Measurements from ENCODE around the gene FNDC5.
A peak's percentile ranks its signal among the peaks of the same experiment; 100 is the strongest.

Gene FNDC5

DNA sequence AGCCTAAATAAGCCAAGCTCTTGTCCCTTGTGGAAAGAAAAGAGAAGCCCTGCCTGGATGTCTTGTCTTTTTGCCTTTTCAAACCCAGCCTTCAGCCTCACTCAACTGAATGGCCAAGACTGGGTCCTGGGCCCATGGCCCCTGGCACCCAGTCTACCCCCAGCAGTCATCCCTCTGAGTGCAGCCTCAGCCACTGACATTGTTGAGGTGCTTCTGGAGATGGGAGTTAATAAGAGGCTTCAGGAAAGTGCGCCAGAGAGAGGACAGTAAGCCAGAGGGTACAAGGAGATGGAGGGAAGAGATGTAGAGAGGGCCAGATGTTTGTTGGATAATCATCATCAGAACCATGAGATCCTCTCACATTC is 6.8 kb downstream of the FNDC5 start:
- DNase-seq = no peak

- no peak for DNase-seq
These were observed 7.4 kb downstream of the FNDC5 start for GRCh38 chr1:32863218-32863880.

GRCh38 chr1:32861904-32862695 is 8.6 kb downstream of the FNDC5 start:
- DNase-seq = no peak

DNA sequence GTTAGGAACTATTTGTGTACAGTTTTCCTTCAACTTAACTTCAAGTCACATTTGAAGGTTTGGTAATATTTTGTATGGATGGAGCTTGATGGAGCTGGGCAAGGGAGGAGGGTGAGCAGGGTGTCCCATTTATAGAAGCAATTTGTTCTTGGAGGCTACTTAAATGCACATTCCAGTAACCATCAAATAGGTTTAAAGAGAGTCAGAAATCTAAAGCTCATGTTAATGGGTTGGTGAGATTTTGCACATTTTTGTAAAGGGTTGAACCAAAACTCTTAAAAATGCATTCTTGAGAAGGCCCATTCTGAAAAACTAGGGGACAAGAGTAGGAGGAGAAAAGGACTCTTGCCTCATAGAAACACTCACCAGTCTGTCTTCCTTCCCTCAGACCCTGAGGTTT is 10.1 kb downstream of the FNDC5 start:
- DNase-seq = no peak

GRCh38 chr1:32859915-32860314 is 10.8 kb downstream of the FNDC5 start:
- no peak for DNase-seq

- no peak for DNase-seq
These were observed 11.9 kb downstream of the FNDC5 start for GRCh38 chr1:32858791-32859190.

DNA sequence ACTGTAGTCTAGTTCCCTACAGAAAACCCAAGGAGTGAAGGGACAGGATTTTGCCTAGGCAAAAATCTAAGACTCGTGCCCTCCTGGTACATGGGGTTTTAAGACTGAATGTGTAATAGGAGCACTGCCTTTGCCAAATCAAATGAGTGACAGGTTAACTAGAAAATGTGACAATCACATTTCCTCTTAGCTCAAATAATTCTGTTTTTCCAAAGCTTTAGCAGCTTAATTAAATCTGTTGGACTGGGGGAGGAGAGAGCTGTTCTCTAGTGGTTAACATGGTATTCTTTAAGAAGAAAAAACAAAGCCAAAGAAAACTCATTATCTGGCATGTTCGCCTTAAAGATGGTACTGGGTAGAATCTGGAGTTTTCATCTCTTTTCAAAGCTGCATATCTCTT is 12.6 kb downstream of the FNDC5 start:
- no peak for DNase-seq

DNA sequence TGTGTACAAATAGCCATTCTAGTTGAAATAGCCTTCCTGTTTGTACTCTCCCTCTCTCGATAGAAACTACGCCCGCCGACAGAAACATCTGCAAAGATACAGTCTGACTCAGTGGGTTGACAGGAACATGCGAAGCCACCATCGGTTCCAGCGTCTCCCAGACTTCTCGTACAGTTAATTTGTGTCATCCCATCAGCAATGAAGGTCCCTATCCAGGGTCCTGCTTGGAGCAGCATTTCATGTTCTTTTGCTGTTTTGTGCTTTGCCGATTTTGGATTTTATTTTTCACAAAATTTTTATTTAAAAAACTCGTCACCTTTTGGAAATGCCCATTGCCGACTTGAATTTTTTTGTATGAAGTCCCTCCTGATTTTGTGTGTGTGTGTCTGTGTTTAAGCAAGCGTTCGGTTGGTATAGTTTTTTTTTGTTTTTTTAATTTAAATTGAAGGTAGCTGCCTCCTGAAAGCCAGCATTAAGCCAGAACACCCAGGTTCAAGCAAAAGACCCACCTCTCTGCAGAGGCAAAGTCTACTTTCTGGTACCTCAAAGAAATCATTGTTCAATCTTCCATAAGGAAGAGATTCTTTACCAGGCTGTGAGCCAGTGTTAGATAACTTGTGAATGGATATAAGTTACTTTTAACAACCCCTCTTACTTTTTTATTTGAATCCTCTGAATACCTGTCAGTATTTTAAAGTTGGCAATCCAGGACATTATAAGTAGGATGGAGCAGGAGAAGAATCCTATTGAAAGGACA is 14.7 kb downstream of the FNDC5 start:
- DNase-seq = no peak

DNA sequence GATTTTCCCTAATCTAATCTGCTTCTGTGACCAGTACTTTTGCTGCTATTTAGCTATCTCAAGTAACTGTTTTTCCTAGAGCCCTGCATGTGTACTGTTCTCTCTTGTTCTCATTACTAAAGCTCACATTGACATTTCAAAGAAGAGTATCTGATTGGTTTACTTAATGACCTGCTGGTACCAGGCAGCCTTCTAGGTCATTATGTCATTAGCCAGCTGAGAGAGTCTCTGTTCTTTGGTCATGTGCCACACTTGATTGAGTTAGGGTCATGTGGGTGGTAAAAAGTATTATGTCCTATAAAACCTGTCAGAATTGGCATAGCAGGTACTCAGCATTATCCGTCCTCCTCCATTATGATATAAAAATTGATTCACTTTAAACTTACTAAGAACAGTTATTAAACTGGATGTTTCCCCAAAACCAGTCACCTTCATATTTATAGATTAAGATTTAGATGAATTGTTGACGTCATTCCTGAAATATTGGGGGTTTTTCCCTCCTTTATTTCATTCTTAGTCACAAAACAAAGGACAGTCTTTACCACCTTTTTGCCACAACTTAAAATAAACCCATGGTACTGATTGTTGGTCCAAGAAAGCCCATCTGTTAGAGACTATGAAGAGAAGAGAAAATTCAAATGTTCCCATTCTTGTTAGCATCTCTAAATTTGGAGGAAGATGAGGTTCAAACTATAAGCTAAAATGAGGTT is 22.2 kb downstream of the FNDC5 start:
- DNase-seq = no peak

DNA sequence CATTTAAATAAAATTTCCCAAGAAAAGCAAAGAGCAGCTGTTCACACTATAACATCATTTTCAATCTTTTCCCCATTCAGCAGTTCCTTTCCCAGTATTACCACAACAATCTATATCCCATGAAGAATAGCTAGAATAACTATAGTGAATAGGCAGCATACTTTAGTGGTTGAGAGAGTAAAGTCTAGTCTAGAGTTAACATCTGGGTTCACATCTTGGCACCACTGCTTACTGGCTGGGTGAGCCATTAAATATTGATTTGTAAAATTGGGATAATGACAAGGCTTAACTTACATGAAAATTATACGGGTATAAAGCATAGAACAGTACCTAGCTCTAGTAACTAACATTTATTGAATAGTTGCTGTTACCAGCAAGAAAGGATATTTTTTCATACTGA is 38.8 kb downstream of the FNDC5 start:
- no peak for DNase-seq

GRCh38 chr1:32830092-32830852 is 40.4 kb downstream of the FNDC5 start:
- no peak for DNase-seq

- DNase-seq = no peak
These were observed 42.4 kb downstream of the FNDC5 start for GRCh38 chr1:32828341-32828740.

GRCh38 chr1:32825181-32825580 is 45.5 kb downstream of the FNDC5 start:
- no peak for DNase-seq

GRCh38 chr1:32818804-32819541 is 51.7 kb downstream of the FNDC5 start:
- no peak for DNase-seq

DNA sequence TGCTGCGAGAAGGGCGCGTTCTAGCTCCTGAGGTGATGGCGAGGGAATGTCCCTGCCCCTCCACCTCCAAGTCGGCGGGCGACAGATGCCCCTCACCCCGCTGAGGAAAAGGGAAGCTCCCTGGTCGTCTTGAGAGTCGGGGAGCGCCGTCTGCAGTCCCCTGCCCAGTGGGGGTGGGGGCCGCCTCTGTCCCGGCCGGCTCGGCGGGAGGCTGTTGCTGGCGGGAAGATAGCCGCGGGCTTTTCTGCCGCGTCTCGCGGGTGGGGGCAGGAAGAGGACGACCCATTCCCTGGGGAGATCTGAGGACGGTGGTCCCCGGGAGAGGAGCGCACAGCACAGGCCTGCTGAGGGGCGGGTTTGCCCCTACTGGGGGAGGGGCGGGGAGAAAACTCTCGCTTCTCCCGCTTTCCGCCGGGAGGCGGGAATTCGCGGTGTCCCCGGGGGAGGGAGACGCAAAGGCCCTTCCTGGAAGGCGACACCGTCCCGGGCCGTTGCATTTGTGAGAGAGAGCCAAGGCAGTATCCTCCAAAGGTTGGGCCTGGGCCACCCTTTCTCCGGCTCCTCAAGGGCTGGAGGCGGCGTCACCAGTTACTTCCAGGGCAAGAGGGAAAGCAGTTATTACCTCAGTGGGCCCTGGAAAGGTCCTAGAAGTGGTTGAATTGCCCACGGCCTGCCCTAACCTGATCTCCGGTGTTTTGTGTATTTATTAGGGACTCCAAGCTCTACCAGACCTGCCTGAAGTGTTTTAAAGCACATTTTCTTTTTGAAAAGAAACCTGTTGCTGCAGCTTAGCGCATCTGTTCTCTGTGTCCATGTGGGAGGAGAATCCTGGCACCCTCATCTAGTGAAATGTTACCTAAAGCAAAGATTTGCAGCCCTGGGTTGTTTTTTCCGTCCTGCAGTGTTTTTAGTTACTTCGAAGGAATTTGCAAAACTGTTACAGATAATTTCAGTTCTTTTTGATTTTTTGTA is 52.6 kb downstream of the FNDC5 start:
- DNase-seq = peak; percentile 10

DNA sequence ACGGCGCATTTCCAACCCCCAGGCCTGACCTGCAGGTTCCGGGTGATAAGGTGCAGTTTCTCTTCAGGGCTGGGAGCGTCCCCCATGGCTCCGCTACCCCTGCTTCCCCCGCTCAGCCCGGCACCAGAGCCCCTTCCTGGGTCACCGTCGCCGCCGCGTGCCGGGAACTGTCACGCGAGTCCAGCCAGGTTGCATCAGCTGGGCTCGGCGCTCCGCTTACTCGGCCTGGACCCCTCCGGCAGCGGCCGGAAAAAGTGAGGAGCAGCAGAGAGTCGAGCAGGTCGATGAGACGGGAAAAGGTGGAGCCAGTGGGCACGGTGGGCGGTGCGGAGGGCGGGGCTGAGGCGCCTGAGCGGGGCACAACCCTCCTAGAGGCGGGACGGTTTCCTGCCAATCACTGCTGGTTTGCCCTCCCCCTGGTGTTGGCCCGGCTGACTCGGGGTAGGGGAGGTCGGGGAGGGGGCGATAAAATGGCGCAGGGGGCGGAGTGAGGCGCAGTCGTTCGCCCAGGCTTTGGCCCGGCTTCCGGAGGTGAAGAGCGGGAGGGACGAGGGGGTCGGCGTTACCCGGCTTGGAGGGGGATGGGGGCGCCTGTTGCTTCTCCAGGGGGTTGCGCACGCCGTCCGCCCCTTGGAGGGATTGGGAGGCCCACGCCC is 53.4 kb downstream of the FNDC5 start, which contains the start of the genes S100PBP and YARS1:
TSS of gene S100PBP (plus strand) at position 495 of the 656 bp plus-strand sequence. CDS start 8,447 bp downstream, outside the sequence.
TSS of gene YARS1 (minus strand) at position 200 of the 656 bp plus-strand sequence. CDS start at position 86, 114 bp downstream.
- peak; percentile 94 for DNase-seq

- no peak for DNase-seq
These were observed 54.0 kb downstream of the FNDC5 start for GRCh38 chr1:32816676-32817158.

GRCh38 chr1:32813941-32814739 is 56.6 kb downstream of the FNDC5 start:
- no peak for DNase-seq

Data from SHP77 treated with DMSO at 0.1 percent for 48 hours (cell line).